HepG2 (cell line): ENCODE measurements around the gene SCGB1D4. TPM values are rescaled to one million over a fixed set of nuclear protein-coding genes. Genes with fewer than 3 reads are reported as not detected.
A peak's percentile ranks its signal among the peaks of the same experiment; 100 is the strongest.

Experiments used
- BCL6 ChIP-seq: IDR thresholded peaks from 2 replicates; pipeline ENCODE4 v1.6.1; 2016; ENCODE audit warnings: missing genetic modification reagents, missing compliant biosample characterization
- DNMT3B ChIP-seq: conservative IDR thresholded peaks from 2 replicates; pipeline ENCODE4 v1.6.1; 2016; ENCODE audit warnings: missing biosample characterization, control low read depth
- ELF3 ChIP-seq: IDR thresholded peaks from 2 replicates; pipeline ENCODE4 v1.6.1; 2016; ENCODE audit warnings: missing genetic modification reagents, missing compliant biosample characterization
- GATAD2A ChIP-seq: IDR thresholded peaks from 2 replicates; pipeline ENCODE4 v1.6.1; 2016
- HES4 ChIP-seq: sonication (generic); formaldehyde crosslinking; IDR thresholded peaks from 2 replicates; pipeline ENCODE4 v1.9.0; 2021; ENCODE audit warnings: mild to moderate bottlenecking, missing genetic modification reagents, borderline replicate concordance
- KMT2B ChIP-seq: IDR thresholded peaks from 2 replicates; pipeline ENCODE4 v1.6.1; 2016; ENCODE audit warnings: missing genetic modification reagents, missing compliant biosample characterization
- MED8 ChIP-seq: sonication (generic); formaldehyde crosslinking; IDR thresholded peaks from 2 replicates; pipeline ENCODE4 v1.8.1; 2023; ENCODE audit warnings: mild to moderate bottlenecking, missing genetic modification reagents; ENCODE audit not compliant: insufficient replicate concordance
- PHF8 ChIP-seq: sonication (generic); formaldehyde crosslinking; IDR thresholded peaks from 2 replicates; pipeline ENCODE4 v1.5.0; 2020; ENCODE audit warnings: missing genetic modification reagents
- RFXANK ChIP-seq: IDR thresholded peaks from 2 replicates; pipeline ENCODE4 v1.6.1; 2016
- SALL1 ChIP-seq: sonication (generic); formaldehyde crosslinking; IDR thresholded peaks from 2 replicates; pipeline ENCODE4 v1.8.0; 2022; ENCODE audit warnings: mild to moderate bottlenecking, missing genetic modification reagents
- SIX4 ChIP-seq: sonication (generic); formaldehyde crosslinking; IDR thresholded peaks from 2 replicates; pipeline ENCODE4 v1.4.0; 2020; ENCODE audit warnings: missing genetic modification reagents
- SMAD3 ChIP-seq: sonication (generic); formaldehyde crosslinking; IDR thresholded peaks from 2 replicates; pipeline ENCODE4 v1.4.0; 2020; ENCODE audit warnings: missing genetic modification reagents
- SMC3 ChIP-seq: IDR thresholded peaks from 2 replicates; pipeline ENCODE4 v1.6.1; 2011; ENCODE audit warnings: low read length, improper control_type of control experiment
- SOX13 ChIP-seq, 3 experiments: fragments of 450-650 bp in 1 of 3; sonication (generic) in 1 of 3; formaldehyde crosslinking in 1 of 3; IDR thresholded peaks in 2 of 3; conservative IDR thresholded peaks in 1 of 3; 2 replicates each; pipeline versions ENCODE4 v1.5.0 to v1.6.1; 2016 to 2020; ENCODE audit warnings: antibody characterized with exemption in 1 of 3, mild to moderate bottlenecking in 1 of 3, missing compliant biosample characterization in 1 of 3, missing genetic modification reagents in 1 of 3, moderate library complexity in 1 of 3
- TCF7L2 ChIP-seq: IDR thresholded peaks from 2 replicates; pipeline ENCODE4 v1.6.1; 2011; ENCODE audit warnings: mild to moderate bottlenecking, low read depth, low read length, moderate library complexity
- ZNF292 ChIP-seq: sonication (generic); formaldehyde crosslinking; IDR thresholded peaks from 2 replicates; pipeline ENCODE4 v1.8.1; 2022; ENCODE audit warnings: mild to moderate bottlenecking, low read depth, missing genetic modification reagents, borderline replicate concordance
- ZNF724P ChIP-seq: sonication (generic); formaldehyde crosslinking; IDR thresholded peaks from 2 replicates; pipeline ENCODE4 v1.8.0; 2022; ENCODE audit warnings: missing genetic modification reagents, borderline replicate concordance
- ZNF747 ChIP-seq: sonication (generic); formaldehyde crosslinking; IDR thresholded peaks from 2 replicates; pipeline ENCODE4 v1.8.1; 2023; ENCODE audit warnings: missing genetic modification reagents, mild to moderate bottlenecking, borderline replicate concordance
- polyA plus RNA-seq, 8 experiments: library from polyadenylated mRNA; depleted of rRNA in 3 of 8; stranded (reverse) in 7 of 8; unstranded in 1 of 8; fragments of >200 nt; fragmentation: Illumina TruSeq in 4 of 8; extraction: Trizol in 4 of 8; gene quantifications; 2 replicates each; pipeline versions ENCODE4 v1.2.1 to v1.2.3, GENCODE V29; 2011 to 2016; ENCODE audit warnings: low read depth in 4 of 8, missing spikeins in 1 of 8, mixed read lengths in 1 of 8; ENCODE audit not compliant: insufficient read depth in 1 of 8
- total RNA-seq, 5 experiments: library from RNA; depleted of rRNA; stranded (reverse); fragments of >200 nt; fragmentation: Illumina TruSeq; extraction: Trizol; gene quantifications; 2 replicates each; pipeline ENCODE4 v1.2.3, GENCODE V29; 2016; ENCODE audit warnings: low read depth in 1 of 5
- TF ChIP-seq, protein P1 (sequence below): IDR thresholded peaks from 2 replicates; pipeline ENCODE4 v1.6.1; 2016
- TF ChIP-seq, protein P2 (sequence below): IDR thresholded peaks from 2 replicates; pipeline ENCODE4 v1.6.1; 2018; ENCODE audit warnings: missing genetic modification reagents
- TF ChIP-seq, protein P3 (sequence below): sonication (generic); formaldehyde crosslinking; IDR thresholded peaks from 2 replicates; pipeline ENCODE4 v1.4.0; 2020; ENCODE audit warnings: missing genetic modification reagents, borderline replicate concordance
- TF ChIP-seq, protein P4 (sequence below): sonication (generic); IDR thresholded peaks from 2 replicates; pipeline ENCODE4 v1.6.1; 2016; ENCODE audit warnings: low read depth, borderline replicate concordance
- TF ChIP-seq, protein P5 (sequence below): sonication (generic); formaldehyde crosslinking; IDR thresholded peaks from 2 replicates; pipeline ENCODE4 v1.5.1; 2020; ENCODE audit warnings: missing genetic modification reagents, mild to moderate bottlenecking, borderline replicate concordance
- TF ChIP-seq, protein P6 (sequence below): sonication (generic); formaldehyde crosslinking; IDR thresholded peaks from 2 replicates; pipeline ENCODE4 v1.4.0; 2020; ENCODE audit warnings: missing genetic modification reagents

The SCGB1D4 gene
- total and polyA plus RNA-seq, 2 of the 13 experiments (the other 11 are each of a cell fraction or from before 2014, with no cell fraction given) = not detected

DNA sequence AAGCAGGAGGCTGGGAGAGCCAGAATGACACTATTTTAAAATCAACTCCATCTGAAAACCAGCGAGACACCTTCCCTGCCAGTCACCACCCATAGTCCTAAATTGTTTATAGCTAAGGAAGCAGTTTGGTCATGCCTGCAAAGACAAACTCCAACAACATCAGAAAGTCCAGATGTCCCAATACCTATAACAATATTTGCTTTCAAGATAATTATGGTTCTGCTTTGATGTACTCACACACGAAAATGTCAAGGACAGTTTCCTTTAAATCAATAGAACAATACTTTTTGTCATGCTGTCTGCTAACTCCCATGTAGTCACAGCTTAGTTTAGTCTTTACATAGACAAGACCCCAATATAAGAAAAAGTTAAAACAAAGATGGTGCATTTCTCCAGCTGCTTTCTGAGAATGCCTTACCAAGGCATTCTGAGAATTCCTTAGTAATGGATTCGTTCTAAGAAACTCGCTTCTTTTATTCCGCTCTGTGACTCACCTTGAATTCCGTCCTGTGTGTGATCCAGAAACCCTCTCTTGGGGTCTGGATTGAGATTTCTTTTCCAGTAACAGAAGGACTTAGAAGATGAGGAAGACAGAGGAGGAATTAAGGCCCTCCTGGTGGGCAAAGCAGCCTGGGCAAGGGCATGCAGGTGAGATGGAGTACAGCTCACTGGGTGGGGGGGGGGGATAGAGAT, 38.5 kb downstream of the SCGB1D4 start (continued):
- TF ChIP-seq ZNF724P (CRISPR knock-in tag) (no peak), GATAD2A (CRISPR knock-in tag) (peak; percentile 99), ELF3 (peak; percentile 92), SIX4 (CRISPR knock-in tag) (peak; percentile 58; the same call in 1 of the 2 replicates), PHF8 (CRISPR knock-in tag) (no peak), SOX13 (IDR thresholded peaks at IDR 0.05) (peak; percentile 96), SOX13 (CRISPR knock-in tag; conservative IDR thresholded peaks at IDR 0.05 in 1 of 2, IDR thresholded peaks at IDR 0.05 in 1 of 2) (peak in 1 of 2 experiments; percentile 100; a peak in 2 of 4 replicates), KMT2B (CRISPR knock-in tag) (0 out of 2 replicates have a peak, but pooled peaks have one; percentile 21), RFXANK (CRISPR knock-in tag) (0 out of 2 replicates have a peak, but pooled peaks have one; percentile 36), DNMT3B (0 out of 2 replicates have a peak, but pooled peaks have one; percentile 76), ZNF292 (CRISPR knock-in tag) (peak; percentile 70; the same call in 1 of the 2 replicates), TCF7L2 (peak; percentile 92), SMC3 (no peak), SALL1 (CRISPR knock-in tag) (peak; percentile 83; the same call in 1 of the 2 replicates), ZNF747 (CRISPR knock-in tag) (peak; percentile 59; the same call in 1 of the 2 replicates), SMAD3 (CRISPR knock-in tag) (peak; percentile 94), BCL6 (CRISPR knock-in tag) (peak; percentile 95), HES4 (no peak), MED8 (CRISPR knock-in tag) (peak; percentile 45)
- TF ChIP-seq, protein P1, sequence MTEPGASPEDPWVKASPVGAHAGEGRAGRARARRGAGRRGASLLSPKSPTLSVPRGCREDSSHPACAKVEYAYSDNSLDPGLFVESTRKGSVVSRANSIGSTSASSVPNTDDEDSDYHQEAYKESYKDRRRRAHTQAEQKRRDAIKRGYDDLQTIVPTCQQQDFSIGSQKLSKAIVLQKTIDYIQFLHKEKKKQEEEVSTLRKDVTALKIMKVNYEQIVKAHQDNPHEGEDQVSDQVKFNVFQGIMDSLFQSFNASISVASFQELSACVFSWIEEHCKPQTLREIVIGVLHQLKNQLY (CRISPR knock-in tag) = peak; percentile 95
- TF ChIP-seq, protein P2, sequence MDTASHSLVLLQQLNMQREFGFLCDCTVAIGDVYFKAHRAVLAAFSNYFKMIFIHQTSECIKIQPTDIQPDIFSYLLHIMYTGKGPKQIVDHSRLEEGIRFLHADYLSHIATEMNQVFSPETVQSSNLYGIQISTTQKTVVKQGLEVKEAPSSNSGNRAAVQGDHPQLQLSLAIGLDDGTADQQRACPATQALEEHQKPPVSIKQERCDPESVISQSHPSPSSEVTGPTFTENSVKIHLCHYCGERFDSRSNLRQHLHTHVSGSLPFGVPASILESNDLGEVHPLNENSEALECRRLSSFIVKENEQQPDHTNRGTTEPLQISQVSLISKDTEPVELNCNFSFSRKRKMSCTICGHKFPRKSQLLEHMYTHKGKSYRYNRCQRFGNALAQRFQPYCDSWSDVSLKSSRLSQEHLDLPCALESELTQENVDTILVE = peak; percentile 81
- TF ChIP-seq, protein P3, sequence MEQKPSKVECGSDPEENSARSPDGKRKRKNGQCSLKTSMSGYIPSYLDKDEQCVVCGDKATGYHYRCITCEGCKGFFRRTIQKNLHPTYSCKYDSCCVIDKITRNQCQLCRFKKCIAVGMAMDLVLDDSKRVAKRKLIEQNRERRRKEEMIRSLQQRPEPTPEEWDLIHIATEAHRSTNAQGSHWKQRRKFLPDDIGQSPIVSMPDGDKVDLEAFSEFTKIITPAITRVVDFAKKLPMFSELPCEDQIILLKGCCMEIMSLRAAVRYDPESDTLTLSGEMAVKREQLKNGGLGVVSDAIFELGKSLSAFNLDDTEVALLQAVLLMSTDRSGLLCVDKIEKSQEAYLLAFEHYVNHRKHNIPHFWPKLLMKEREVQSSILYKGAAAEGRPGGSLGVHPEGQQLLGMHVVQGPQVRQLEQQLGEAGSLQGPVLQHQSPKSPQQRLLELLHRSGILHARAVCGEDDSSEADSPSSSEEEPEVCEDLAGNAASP (CRISPR knock-in tag) = peak; percentile 69; the same call in 1 of the 2 replicates
- TF ChIP-seq, protein P4, sequence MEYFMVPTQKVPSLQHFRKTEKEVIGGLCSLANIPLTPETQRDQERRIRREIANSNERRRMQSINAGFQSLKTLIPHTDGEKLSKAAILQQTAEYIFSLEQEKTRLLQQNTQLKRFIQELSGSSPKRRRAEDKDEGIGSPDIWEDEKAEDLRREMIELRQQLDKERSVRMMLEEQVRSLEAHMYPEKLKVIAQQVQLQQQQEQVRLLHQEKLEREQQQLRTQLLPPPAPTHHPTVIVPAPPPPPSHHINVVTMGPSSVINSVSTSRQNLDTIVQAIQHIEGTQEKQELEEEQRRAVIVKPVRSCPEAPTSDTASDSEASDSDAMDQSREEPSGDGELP = peak; percentile 54; the same call in 1 of the 2 replicates
- TF ChIP-seq, protein P5, sequence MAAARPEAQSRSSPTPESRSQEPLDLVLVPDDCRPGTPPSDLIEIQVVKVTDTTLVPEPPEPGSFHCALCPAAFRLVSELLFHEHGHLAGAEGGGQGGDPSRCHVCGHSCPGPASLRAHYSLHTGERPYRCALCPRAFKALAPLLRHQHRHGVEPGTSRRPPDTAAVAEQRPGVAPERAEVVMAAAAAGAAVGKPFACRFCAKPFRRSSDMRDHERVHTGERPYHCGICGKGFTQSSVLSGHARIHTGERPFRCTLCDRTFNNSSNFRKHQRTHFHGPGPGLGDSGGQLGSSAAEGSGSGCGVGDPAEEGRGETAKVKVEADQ = 0 out of 2 replicates have a peak, but pooled peaks have one; percentile 25
- TF ChIP-seq, protein P6, sequence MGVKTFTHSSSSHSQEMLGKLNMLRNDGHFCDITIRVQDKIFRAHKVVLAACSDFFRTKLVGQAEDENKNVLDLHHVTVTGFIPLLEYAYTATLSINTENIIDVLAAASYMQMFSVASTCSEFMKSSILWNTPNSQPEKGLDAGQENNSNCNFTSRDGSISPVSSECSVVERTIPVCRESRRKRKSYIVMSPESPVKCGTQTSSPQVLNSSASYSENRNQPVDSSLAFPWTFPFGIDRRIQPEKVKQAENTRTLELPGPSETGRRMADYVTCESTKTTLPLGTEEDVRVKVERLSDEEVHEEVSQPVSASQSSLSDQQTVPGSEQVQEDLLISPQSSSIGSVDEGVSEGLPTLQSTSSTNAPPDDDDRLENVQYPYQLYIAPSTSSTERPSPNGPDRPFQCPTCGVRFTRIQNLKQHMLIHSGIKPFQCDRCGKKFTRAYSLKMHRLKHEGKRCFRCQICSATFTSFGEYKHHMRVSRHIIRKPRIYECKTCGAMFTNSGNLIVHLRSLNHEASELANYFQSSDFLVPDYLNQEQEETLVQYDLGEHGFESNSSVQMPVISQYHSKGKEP (CRISPR knock-in tag) = no peak
